Cerebellar cortex (tissue), 1 donor: ENCODE data around the gene STMN1.

Experiments
- DNase-seq: peaks from one replicate; pipeline ENCODE4 v3.0.0-alpha.2; 2015; ENCODE audit warnings: low spot score

Gene STMN1

GRCh38 chr1:25895365-25895990, 10.7 kb downstream of the STMN1 start:
- peak; percentile 95 for DNase-seq

- DNase-seq, result no peak
Observed at GRCh38 chr1:25893116-25893515, 13.1 kb downstream of the STMN1 start.

- DNase-seq, result no peak
Observed at GRCh38 chr1:25891606-25892005, 14.6 kb downstream of the STMN1 start.

- DNase-seq, result peak; percentile 36
Observed at GRCh38 chr1:25890239-25891034, 15.8 kb downstream of the STMN1 start.

- peak; percentile 39 for DNase-seq
Observed at GRCh38 chr1:25889470-25889869, 16.7 kb downstream of the STMN1 start.

GRCh38 chr1:25888426-25888987, 17.7 kb downstream of the STMN1 start:
- DNase-seq, result no peak

- DNase-seq, result no peak
Observed at GRCh38 chr1:25885602-25886001, 20.6 kb downstream of the STMN1 start.

GRCh38 chr1:25881266-25881665, 25.0 kb downstream of the STMN1 start:
- no peak for DNase-seq

- DNase-seq, result no peak
Observed at GRCh38 chr1:25880518-25880917, 25.7 kb downstream of the STMN1 start.

- no peak for DNase-seq
Observed at GRCh38 chr1:25879675-25880074, 26.5 kb downstream of the STMN1 start.

- DNase-seq, result no peak
Observed at GRCh38 chr1:25878690-25879089, 27.5 kb downstream of the STMN1 start.

GRCh38 chr1:25877155-25877554, 29.1 kb downstream of the STMN1 start:
- no peak for DNase-seq

- DNase-seq, result no peak
Observed at GRCh38 chr1:25876693-25877077, 29.5 kb downstream of the STMN1 start.

- peak; percentile 37 for DNase-seq
Observed at GRCh38 chr1:25875856-25876692, 30.1 kb downstream of the STMN1 start.

GRCh38 chr1:25875154-25875855, 30.9 kb downstream of the STMN1 start, which contains the start of gene PAQR7:
PAQR7 (minus strand) TSS chr1:25875708; CDS start chr1:25863839, 11,869 bp downstream.
- peak; percentile 65 for DNase-seq

GRCh38 chr1:25874635-25875153, 31.5 kb downstream of the STMN1 start:
- no peak for DNase-seq

- DNase-seq, result no peak
Observed at GRCh38 chr1:25874209-25874608, 32.0 kb downstream of the STMN1 start.

- DNase-seq, result no peak
Observed at GRCh38 chr1:25873120-25873519, 33.1 kb downstream of the STMN1 start.

- DNase-seq, result no peak
Observed at GRCh38 chr1:25872713-25873112, 33.5 kb downstream of the STMN1 start.

- DNase-seq, result no peak
Observed at GRCh38 chr1:25871704-25872494, 34.3 kb downstream of the STMN1 start.
